Cardiac muscle cell (in vitro differentiated cells and primary cell): ENCODE measurements around the gene CCDC149. TPM values are rescaled to one million over a fixed set of nuclear protein-coding genes. Genes with fewer than 3 reads are reported as not detected.

Experiments
- DNase-seq, 2 donors: peaks; one replicate each; pipeline versions ENCODE4 v3.0.0 to v3.0.0-alpha.2; 2010 to 2017; ENCODE audit warnings: low read depth in 1 of 2, low spot score in 1 of 2
- H3K27ac ChIP-seq: fragments of 200-600 bp; sonication (generic); 2 replicates; pipeline ENCODE4 v1.5.1; 2016
- H3K27me3 ChIP-seq: fragments of 200-600 bp; sonication (generic); 2 replicates; pipeline ENCODE4 v1.6.0; 2016; ENCODE audit warnings: control low read depth
- H3K36me3 ChIP-seq: fragments of 200-600 bp; sonication (generic); 2 replicates; pipeline ENCODE4 v1.5.1; 2016; ENCODE audit warnings: control low read depth
- H3K4me1 ChIP-seq: fragments of 200-600 bp; sonication (generic); 2 replicates; pipeline ENCODE4 v1.8.1; 2017; ENCODE audit warnings: low read depth, mild to moderate bottlenecking, mixed run types
- H3K4me3 ChIP-seq: fragments of 200-600 bp; sonication (generic); 2 replicates; pipeline ENCODE4 v1.5.1; 2016; ENCODE audit warnings: mild to moderate bottlenecking
- H3K9me3 ChIP-seq: fragments of 200-600 bp; sonication (generic); 2 replicates; pipeline ENCODE4 v1.5.1; 2017; ENCODE audit warnings: low read depth, mild to moderate bottlenecking, control low read depth
- CTCF ChIP-seq: IDR thresholded peaks from 2 replicates; pipeline ENCODE4 v1.5.1; 2012; ENCODE audit warnings: low read depth, mild to moderate bottlenecking, low read length
- polyA plus RNA-seq: library from polyadenylated mRNA; unstranded; fragments of >200 nt; fragmentation: Nextera tagmentation; extraction: Ambion mirVana; gene quantifications from 2 replicates; pipeline ENCODE4 v1.2.1, GENCODE V29; 2016
- total RNA-seq: library from RNA; depleted of rRNA; stranded (reverse); fragments of >200 nt; gene quantifications from 2 replicates; pipeline ENCODE4 v1.2.3, GENCODE V29; 2016

The CCDC149 gene
- total and polyA plus RNA-seq, 2 experiments from 2014 or later = 4.2 to 7.0 TPM

- peak in 1 of 2 donors; percentile 96 for DNase-seq
- no peaks in the 10 kb centered on the region for H3K27me3 ChIP-seq
- H3K9me3 ChIP-seq = no peaks in the 10 kb centered on the region
- no peak overlapping the region for H3K27ac ChIP-seq
- no peak for TF ChIP-seq CTCF
- no peaks in the 10 kb centered on the region for H3K36me3 ChIP-seq
- H3K4me1 ChIP-seq = no peaks in the 10 kb centered on the region
- no peak overlapping the region for H3K4me3 ChIP-seq
Observed at GRCh38 chr4:24924309-24924781, 11.5 kb upstream of the CCDC149 start.

GRCh38 chr4:24923550-24923949 lies 10.7 kb upstream of the CCDC149 start:
- no peak overlapping the region for H3K27ac ChIP-seq
- no peak overlapping the region for H3K4me3 ChIP-seq
- H3K9me3 ChIP-seq = no peaks in the 10 kb centered on the region
- TF ChIP-seq CTCF = no peak
- no peak for DNase-seq
- no peaks in the 10 kb centered on the region for H3K27me3 ChIP-seq
- no peaks in the 10 kb centered on the region for H3K4me1 ChIP-seq
- no peaks in the 10 kb centered on the region for H3K36me3 ChIP-seq

GRCh38 chr4:24923002-24923401 lies 10.2 kb upstream of the CCDC149 start:
- Histone ChIP-seq H3K27me3 (no peaks in the 10 kb centered on the region), H3K36me3 (no peaks in the 10 kb centered on the region), H3K9me3 (no peaks in the 10 kb centered on the region), H3K4me3 (no peak overlapping the region), H3K27ac (no peak overlapping the region), H3K4me1 (no peaks in the 10 kb centered on the region)
- DNase-seq = no peak
- TF ChIP-seq CTCF = no peak

- Histone ChIP-seq H3K4me1 (no peaks in the 10 kb centered on the region), H3K9me3 (no peaks in the 10 kb centered on the region), H3K27ac (no peak overlapping the region), H3K4me3 (no peak overlapping the region), H3K27me3 (no peaks in the 10 kb centered on the region), H3K36me3 (no peaks in the 10 kb centered on the region)
- no peak for TF ChIP-seq CTCF
- DNase-seq = no peak
Observed at GRCh38 chr4:24922416-24922815, 9.6 kb upstream of the CCDC149 start.

GRCh38 chr4:24921491-24921890 lies 8.6 kb upstream of the CCDC149 start:
- Histone ChIP-seq H3K4me3 (no peak overlapping the region), H3K27ac (no peak overlapping the region), H3K9me3 (no peaks in the 10 kb centered on the region), H3K27me3 (no peaks in the 10 kb centered on the region), H3K4me1 (no peaks in the 10 kb centered on the region), H3K36me3 (no peaks in the 10 kb centered on the region)
- TF ChIP-seq CTCF = no peak
- no peak for DNase-seq

- H3K9me3 ChIP-seq = no peaks in the 10 kb centered on the region
- no peak for TF ChIP-seq CTCF
- no peaks in the 10 kb centered on the region for H3K27me3 ChIP-seq
- no peak overlapping the region for H3K4me3 ChIP-seq
- H3K4me1 ChIP-seq = no peaks in the 10 kb centered on the region
- H3K36me3 ChIP-seq = no peaks in the 10 kb centered on the region
- no peak for DNase-seq
- no peak overlapping the region for H3K27ac ChIP-seq
Observed at GRCh38 chr4:24920008-24920407, 7.2 kb upstream of the CCDC149 start.
